GM12878 (cell line): ENCODE measurements around the gene INSYN2B.

Source experiments
- CEBPB ChIP-seq, 2 experiments: fragments of 150-350 bp in 1 of 2; IDR thresholded peaks; 2 replicates each; pipeline ENCODE4 v1.6.1; 2012 to 2014; ENCODE audit warnings: low read depth in 2 of 2, low read length in 2 of 2, borderline replicate concordance in 1 of 2, inconsistent platforms in 1 of 2
- CTCF ChIP-seq, 3 experiments: IDR thresholded peaks in 2 of 3; conservative IDR thresholded peaks in 1 of 3; 2 replicates each; pipeline ENCODE4 v1.5.1; 2011; ENCODE audit warnings: low read depth in 3 of 3, low read length in 3 of 3, mild to moderate bottlenecking in 3 of 3, control low read depth in 2 of 3, moderate library complexity in 2 of 3, inconsistent platforms in 1 of 3, mixed read lengths in 1 of 3; ENCODE audit not compliant: control insufficient read depth in 2 of 3, insufficient read depth in 1 of 3; ENCODE audit errors: extremely low read depth in 1 of 3
- EZH2 ChIP-seq: IDR thresholded peaks from 2 replicates; pipeline ENCODE4 v1.6.1; 2012; ENCODE audit warnings: low read depth, mild to moderate bottlenecking, control low read depth, inconsistent platforms, low read length, borderline replicate concordance; ENCODE audit not compliant: control insufficient read depth
- HCFC1 ChIP-seq: fragments of 150-350 bp; IDR thresholded peaks from 2 replicates; pipeline ENCODE4 v1.6.1; 2014; ENCODE audit warnings: low read length
- NR2C2 ChIP-seq: IDR thresholded peaks from 2 replicates; pipeline ENCODE4 v1.6.1; 2011; ENCODE audit warnings: borderline replicate concordance, low read depth; ENCODE audit not compliant: control insufficient read depth, insufficient read length
- POLR2A ChIP-seq: IDR thresholded peaks from 2 replicates; pipeline ENCODE4 v1.6.1; 2011; ENCODE audit warnings: low read depth, mild to moderate bottlenecking, low read length
- RFX5 ChIP-seq: IDR thresholded peaks from 2 replicates; pipeline ENCODE4 v1.6.1; 2011; ENCODE audit warnings: low read depth, low read length, improper control_type of control experiment
- ZNF24 ChIP-seq: fragments of 450-650 bp; IDR thresholded peaks from 2 replicates; pipeline ENCODE4 v1.6.1; 2017; ENCODE audit warnings: antibody characterized with exemption, mild to moderate bottlenecking
- TF ChIP-seq, protein P1 (sequence below): IDR thresholded peaks from 2 replicates; pipeline ENCODE4 v1.6.1; 2011; ENCODE audit warnings: borderline replicate concordance, low read depth, mild to moderate bottlenecking, moderate library complexity, mixed read lengths, low read length; ENCODE audit not compliant: insufficient read depth; ENCODE audit errors: extremely low read length
- TF ChIP-seq, protein P2 (sequence below): IDR thresholded peaks from 2 replicates; pipeline ENCODE4 v1.6.1; 2012; ENCODE audit warnings: low read length, inconsistent platforms
- TF ChIP-seq, protein P3 (sequence below): IDR thresholded peaks from 2 replicates; pipeline ENCODE4 v1.6.1; 2011; ENCODE audit warnings: low read depth, low read length, improper control_type of control experiment, borderline replicate concordance

DNA sequence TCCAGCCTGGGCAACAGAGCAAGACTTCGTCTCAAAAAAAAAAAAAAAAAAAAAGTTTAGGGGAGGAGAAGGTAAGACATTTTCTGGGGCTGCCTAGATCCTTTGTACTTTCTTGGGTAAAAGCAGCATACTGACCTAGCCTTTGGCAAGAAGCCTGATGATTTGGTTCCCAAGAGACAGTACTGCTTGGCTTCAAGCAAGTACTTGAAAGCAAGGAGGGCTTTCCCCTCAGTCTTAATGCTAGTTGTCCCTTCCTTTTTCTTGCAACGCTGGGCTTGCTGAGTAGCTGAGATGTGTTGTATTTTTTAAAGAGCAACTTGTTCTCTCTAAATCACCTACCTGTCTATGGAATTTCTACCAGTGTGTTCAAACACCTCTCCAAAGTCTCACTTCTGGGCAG is 76.2 kb downstream of the INSYN2B start:
- TF ChIP-seq NR2C2 (no peak), RFX5 (no peak), EZH2 (no peak), ZNF24 (no peak), CTCF (IDR thresholded peaks at IDR 0.05 in 2 of 3, conservative IDR thresholded peaks at IDR 0.05 in 1 of 3; ENCODE audit: control insufficient read depth in 2 of 3, extremely low read depth in 1 of 3, insufficient read depth in 1 of 3, low read depth in 3 of 3, low read length in 3 of 3) (no peak), POLR2A (no peak), HCFC1 (no peak), CEBPB (IDR thresholded peaks at IDR 0.05; ENCODE audit: borderline replicate concordance in 1 of 2, low read depth in 2 of 2, low read length in 2 of 2) (no peak)
- TF ChIP-seq, protein P1, sequence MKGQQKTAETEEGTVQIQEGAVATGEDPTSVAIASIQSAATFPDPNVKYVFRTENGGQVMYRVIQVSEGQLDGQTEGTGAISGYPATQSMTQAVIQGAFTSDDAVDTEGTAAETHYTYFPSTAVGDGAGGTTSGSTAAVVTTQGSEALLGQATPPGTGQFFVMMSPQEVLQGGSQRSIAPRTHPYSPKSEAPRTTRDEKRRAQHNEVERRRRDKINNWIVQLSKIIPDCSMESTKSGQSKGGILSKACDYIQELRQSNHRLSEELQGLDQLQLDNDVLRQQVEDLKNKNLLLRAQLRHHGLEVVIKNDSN, result no peak
- TF ChIP-seq, protein P2, sequence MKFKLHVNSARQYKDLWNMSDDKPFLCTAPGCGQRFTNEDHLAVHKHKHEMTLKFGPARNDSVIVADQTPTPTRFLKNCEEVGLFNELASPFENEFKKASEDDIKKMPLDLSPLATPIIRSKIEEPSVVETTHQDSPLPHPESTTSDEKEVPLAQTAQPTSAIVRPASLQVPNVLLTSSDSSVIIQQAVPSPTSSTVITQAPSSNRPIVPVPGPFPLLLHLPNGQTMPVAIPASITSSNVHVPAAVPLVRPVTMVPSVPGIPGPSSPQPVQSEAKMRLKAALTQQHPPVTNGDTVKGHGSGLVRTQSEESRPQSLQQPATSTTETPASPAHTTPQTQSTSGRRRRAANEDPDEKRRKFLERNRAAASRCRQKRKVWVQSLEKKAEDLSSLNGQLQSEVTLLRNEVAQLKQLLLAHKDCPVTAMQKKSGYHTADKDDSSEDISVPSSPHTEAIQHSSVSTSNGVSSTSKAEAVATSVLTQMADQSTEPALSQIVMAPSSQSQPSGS, result no peak
- TF ChIP-seq, protein P3, sequence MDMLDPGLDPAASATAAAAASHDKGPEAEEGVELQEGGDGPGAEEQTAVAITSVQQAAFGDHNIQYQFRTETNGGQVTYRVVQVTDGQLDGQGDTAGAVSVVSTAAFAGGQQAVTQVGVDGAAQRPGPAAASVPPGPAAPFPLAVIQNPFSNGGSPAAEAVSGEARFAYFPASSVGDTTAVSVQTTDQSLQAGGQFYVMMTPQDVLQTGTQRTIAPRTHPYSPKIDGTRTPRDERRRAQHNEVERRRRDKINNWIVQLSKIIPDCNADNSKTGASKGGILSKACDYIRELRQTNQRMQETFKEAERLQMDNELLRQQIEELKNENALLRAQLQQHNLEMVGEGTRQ, result no peak
